Sigmoid colon (tissue), 4 donors: ENCODE measurements around the gene NUDT22.

Experiments
- EP300 ChIP-seq, 4 donors: sonication (generic); formaldehyde crosslinking; IDR thresholded peaks; one replicate each; pipeline ENCODE4 v1.6.1; 2017; ENCODE audit warnings: antibody characterized with exemption in 4 of 4
- POLR2A ChIP-seq, 2 donors: fragments of 450-650 bp; IDR thresholded peaks; one replicate each; pipeline ENCODE4 v1.6.1; 2016; ENCODE audit warnings: antibody characterized with exemption in 2 of 2, mild to moderate bottlenecking in 2 of 2, moderate library complexity in 2 of 2
- TF ChIP-seq, protein P1 (sequence below), 4 experiments: fragments of 450-650 bp in 3 of 4; fragments of 200-600 bp in 1 of 4; IDR thresholded peaks; one replicate each; pipeline ENCODE4 v1.5.1; 2016 to 2019; ENCODE audit warnings: antibody characterized with exemption in 4 of 4, mild to moderate bottlenecking in 3 of 4, moderate library complexity in 2 of 4

DNA sequence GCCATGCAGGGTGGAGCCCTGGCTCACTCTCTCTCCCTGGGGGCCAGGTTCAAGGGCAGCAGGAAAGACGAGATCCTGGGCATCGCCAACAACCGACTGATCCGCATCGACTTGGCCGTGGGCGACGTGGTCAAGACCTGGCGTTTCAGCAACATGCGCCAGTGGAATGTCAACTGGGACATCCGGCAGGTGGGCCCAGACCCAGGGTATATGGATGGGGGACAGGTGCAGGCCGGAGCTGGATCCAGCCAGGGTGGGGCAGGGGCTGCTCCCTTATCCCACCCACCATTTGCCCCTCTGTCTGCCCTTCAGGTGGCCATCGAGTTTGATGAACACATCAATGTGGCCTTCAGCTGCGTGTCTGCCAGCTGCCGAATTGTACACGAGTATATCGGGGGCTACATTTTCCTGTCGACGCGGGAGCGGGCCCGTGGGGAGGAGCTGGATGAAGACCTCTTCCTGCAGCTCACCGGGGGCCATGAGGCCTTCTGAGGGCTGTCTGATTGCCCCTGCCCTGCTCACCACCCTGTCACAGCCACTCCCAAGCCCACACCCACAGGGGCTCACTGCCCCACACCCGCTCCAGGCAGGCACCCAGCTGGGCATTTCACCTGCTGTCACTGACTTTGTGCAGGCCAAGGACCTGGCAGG, 2.9 kb upstream of the NUDT22 start:
- TF ChIP-seq, protein P1, sequence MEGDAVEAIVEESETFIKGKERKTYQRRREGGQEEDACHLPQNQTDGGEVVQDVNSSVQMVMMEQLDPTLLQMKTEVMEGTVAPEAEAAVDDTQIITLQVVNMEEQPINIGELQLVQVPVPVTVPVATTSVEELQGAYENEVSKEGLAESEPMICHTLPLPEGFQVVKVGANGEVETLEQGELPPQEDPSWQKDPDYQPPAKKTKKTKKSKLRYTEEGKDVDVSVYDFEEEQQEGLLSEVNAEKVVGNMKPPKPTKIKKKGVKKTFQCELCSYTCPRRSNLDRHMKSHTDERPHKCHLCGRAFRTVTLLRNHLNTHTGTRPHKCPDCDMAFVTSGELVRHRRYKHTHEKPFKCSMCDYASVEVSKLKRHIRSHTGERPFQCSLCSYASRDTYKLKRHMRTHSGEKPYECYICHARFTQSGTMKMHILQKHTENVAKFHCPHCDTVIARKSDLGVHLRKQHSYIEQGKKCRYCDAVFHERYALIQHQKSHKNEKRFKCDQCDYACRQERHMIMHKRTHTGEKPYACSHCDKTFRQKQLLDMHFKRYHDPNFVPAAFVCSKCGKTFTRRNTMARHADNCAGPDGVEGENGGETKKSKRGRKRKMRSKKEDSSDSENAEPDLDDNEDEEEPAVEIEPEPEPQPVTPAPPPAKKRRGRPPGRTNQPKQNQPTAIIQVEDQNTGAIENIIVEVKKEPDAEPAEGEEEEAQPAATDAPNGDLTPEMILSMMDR (IDR thresholded peaks at IDR 0.05), result no peak
- TF ChIP-seq EP300 (IDR thresholded peaks at IDR 0.05), result no peak
- TF ChIP-seq POLR2A (IDR thresholded peaks at IDR 0.05), result no peak
